GM19023 (cell line): Measurements from ENCODE around the gene NT5C2.

Source experiments
- ATAC-seq: cut with Tn5 transposase; IDR thresholded peaks from one replicate; pipeline ENCODE4 v1.9.1; 2021; ENCODE audit warnings: mild to moderate bottlenecking, moderate library complexity; ENCODE audit not compliant: unreplicated experiment

NT5C2 gene

GRCh38 chr10:103066141-103067098 lies 126.7 kb downstream of the NT5C2 start:
- no peak for ATAC-seq

GRCh38 chr10:103064956-103065355 lies 128.1 kb downstream of the NT5C2 start:
- ATAC-seq, result no peak

GRCh38 chr10:103062854-103063590 lies 130.1 kb downstream of the NT5C2 start:
- ATAC-seq, result no peak

- ATAC-seq, result no peak
Measured at GRCh38 chr10:103060575-103060974, 132.5 kb downstream of the NT5C2 start.

GRCh38 chr10:103058034-103058433 lies 135.0 kb downstream of the NT5C2 start:
- no peak for ATAC-seq

- ATAC-seq, result no peak
Measured at GRCh38 chr10:103055105-103055504, 138.0 kb downstream of the NT5C2 start.

- no peak for ATAC-seq
Measured at GRCh38 chr10:103054621-103055020, 138.5 kb downstream of the NT5C2 start.

- ATAC-seq, result peak; percentile 84
Measured at GRCh38 chr10:103053659-103054581, 139.2 kb downstream of the NT5C2 start.

- ATAC-seq, result no peak
Measured at GRCh38 chr10:103049237-103049636, 143.8 kb downstream of the NT5C2 start.

GRCh38 chr10:103047381-103047780 lies 145.7 kb downstream of the NT5C2 start:
- no peak for ATAC-seq

GRCh38 chr10:103045961-103046360 lies 147.1 kb downstream of the NT5C2 start:
- ATAC-seq, result no peak

GRCh38 chr10:103044942-103045489 lies 148.1 kb downstream of the NT5C2 start:
- ATAC-seq, result no peak

- no peak for ATAC-seq
Measured at GRCh38 chr10:103042908-103043307, 150.2 kb downstream of the NT5C2 start.

GRCh38 chr10:103042129-103042528 lies 150.9 kb downstream of the NT5C2 start:
- no peak for ATAC-seq

- ATAC-seq, result no peak
Measured at GRCh38 chr10:103041391-103041790, 151.7 kb downstream of the NT5C2 start.

- ATAC-seq, result no peak
Measured at GRCh38 chr10:103040418-103040817, 152.7 kb downstream of the NT5C2 start.

- ATAC-seq, result no peak
Measured at GRCh38 chr10:103038570-103038969, 154.5 kb downstream of the NT5C2 start.
